K562 (cell line): Measurements from ENCODE around the gene CLEC19A.

ENCODE experiments used
- BRCA1 ChIP-seq, 2 experiments: fragments of 450-650 bp in 1 of 2; sonication (generic) in 1 of 2; formaldehyde crosslinking in 1 of 2; IDR thresholded peaks; 2 replicates each; pipeline versions ENCODE4 v1.5.0 to v1.6.1; 2017 to 2020; ENCODE audit warnings: mild to moderate bottlenecking in 1 of 2, missing genetic modification reagents in 1 of 2
- CTCF ChIP-seq, 3 experiments: IDR thresholded peaks in 2 of 3; conservative IDR thresholded peaks in 1 of 3; 2 replicates each; pipeline ENCODE4 v1.5.1; 2011 to 2012; ENCODE audit warnings: low read length in 3 of 3, mild to moderate bottlenecking in 3 of 3, control low read depth in 2 of 3, improper control_type of control experiment in 1 of 3, inconsistent platforms in 1 of 3, low read depth in 1 of 3, mixed read lengths in 1 of 3, moderate library complexity in 1 of 3; ENCODE audit not compliant: insufficient read depth in 2 of 3
- E2F6 ChIP-seq, 2 experiments: IDR thresholded peaks; 2 replicates each; pipeline ENCODE4 v1.6.1; 2011; ENCODE audit warnings: borderline replicate concordance in 1 of 2, control low read depth in 1 of 2, low read depth in 1 of 2, low read length in 1 of 2, mild to moderate bottlenecking in 1 of 2, mixed read lengths in 1 of 2, moderate library complexity in 1 of 2; ENCODE audit not compliant: insufficient read depth in 1 of 2, insufficient read length in 1 of 2, poor library complexity in 1 of 2, severe bottlenecking in 1 of 2; ENCODE audit errors: extremely low read depth in 1 of 2
- EP300 ChIP-seq: IDR thresholded peaks from 2 replicates; pipeline ENCODE4 v1.6.1; 2012; ENCODE audit warnings: low read length, improper control_type of control experiment
- FOXJ2 ChIP-seq: fragments of 200-800 bp; sonication (Bioruptor generic); IDR thresholded peaks from 2 replicates; pipeline ENCODE4 v1.6.1; 2016; ENCODE audit warnings: missing genetic modification characterization, missing compliant biosample characterization
- MED1 ChIP-seq: sonication (generic); formaldehyde crosslinking; IDR thresholded peaks from 2 replicates; pipeline ENCODE4 v1.8.1; 2023; ENCODE audit warnings: missing genetic modification reagents, borderline replicate concordance
- NFE2 ChIP-seq: IDR thresholded peaks from 2 replicates; pipeline ENCODE4 v1.6.1; 2014; ENCODE audit warnings: antibody characterized with exemption, low read depth
- NFIC ChIP-seq: fragments of 450-650 bp; IDR thresholded peaks from 2 replicates; pipeline ENCODE4 v1.6.1; 2017; ENCODE audit warnings: mild to moderate bottlenecking, inconsistent platforms
- POLR2A ChIP-seq: fragments of 450-650 bp; conservative IDR thresholded peaks from 2 replicates; pipeline ENCODE4 v1.6.1; 2016
- ZNF253 ChIP-seq: fragments of 250-450 bp; sonication (Bioruptor Pico); conservative IDR thresholded peaks from 2 replicates; pipeline ENCODE4 v1.6.1; 2021; ENCODE audit warnings: mild to moderate bottlenecking
- ZNF274 ChIP-seq: IDR thresholded peaks from 2 replicates; pipeline ENCODE4 v1.6.1; 2011; ENCODE audit warnings: low read depth, mild to moderate bottlenecking, low read length, moderate library complexity, borderline replicate concordance
- ZNF407 ChIP-seq: fragments of 450-650 bp; IDR thresholded peaks from 2 replicates; pipeline ENCODE4 v1.6.1; 2016; ENCODE audit warnings: low read depth
- TF ChIP-seq, protein P1 (sequence below): fragments of 450-650 bp; IDR thresholded peaks from 2 replicates; pipeline ENCODE4 v1.6.1; 2014; ENCODE audit warnings: low read depth, mild to moderate bottlenecking, moderate library complexity, borderline replicate concordance
- TF ChIP-seq, protein P2 (sequence below): sonication (generic); formaldehyde crosslinking; IDR thresholded peaks from 2 replicates; pipeline ENCODE4 v1.9.0; 2022; ENCODE audit warnings: mild to moderate bottlenecking, missing genetic modification reagents

DNA sequence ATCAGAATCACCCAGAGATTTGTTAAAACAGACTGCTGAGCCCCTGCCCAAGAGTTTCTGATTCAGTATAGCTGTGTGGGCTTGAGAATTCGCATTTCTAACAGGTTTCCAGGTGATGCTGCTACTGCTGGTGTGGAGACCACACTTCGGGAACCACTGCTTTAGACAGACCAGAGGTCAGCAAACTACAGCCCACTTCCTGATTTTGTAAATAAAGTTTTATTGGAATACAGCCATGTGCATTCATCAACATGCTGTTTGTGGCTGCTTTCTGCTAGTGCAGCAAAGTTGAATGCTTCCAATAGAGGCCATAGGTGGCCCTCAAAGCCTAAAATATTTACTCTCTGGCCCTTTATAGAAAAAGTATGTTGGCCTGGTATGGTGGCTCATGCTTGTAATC lies 32.6 kb upstream of the CLEC19A start:
- no peak for TF ChIP-seq POLR2A
- TF ChIP-seq, protein P1, sequence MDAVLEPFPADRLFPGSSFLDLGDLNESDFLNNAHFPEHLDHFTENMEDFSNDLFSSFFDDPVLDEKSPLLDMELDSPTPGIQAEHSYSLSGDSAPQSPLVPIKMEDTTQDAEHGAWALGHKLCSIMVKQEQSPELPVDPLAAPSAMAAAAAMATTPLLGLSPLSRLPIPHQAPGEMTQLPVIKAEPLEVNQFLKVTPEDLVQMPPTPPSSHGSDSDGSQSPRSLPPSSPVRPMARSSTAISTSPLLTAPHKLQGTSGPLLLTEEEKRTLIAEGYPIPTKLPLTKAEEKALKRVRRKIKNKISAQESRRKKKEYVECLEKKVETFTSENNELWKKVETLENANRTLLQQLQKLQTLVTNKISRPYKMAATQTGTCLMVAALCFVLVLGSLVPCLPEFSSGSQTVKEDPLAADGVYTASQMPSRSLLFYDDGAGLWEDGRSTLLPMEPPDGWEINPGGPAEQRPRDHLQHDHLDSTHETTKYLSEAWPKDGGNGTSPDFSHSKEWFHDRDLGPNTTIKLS: no peak
- TF ChIP-seq, protein P2, sequence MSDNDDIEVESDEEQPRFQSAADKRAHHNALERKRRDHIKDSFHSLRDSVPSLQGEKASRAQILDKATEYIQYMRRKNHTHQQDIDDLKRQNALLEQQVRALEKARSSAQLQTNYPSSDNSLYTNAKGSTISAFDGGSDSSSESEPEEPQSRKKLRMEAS (CRISPR knock-in tag): no peak
- no peak for TF ChIP-seq NFIC
- no peak for TF ChIP-seq BRCA1 (IDR thresholded peaks at IDR 0.05)
- no peak for TF ChIP-seq BRCA1 (CRISPR knock-in tag; IDR thresholded peaks at IDR 0.05)
- TF ChIP-seq ZNF407: no peak
- TF ChIP-seq EP300: no peak
- no peak for TF ChIP-seq MED1 (CRISPR knock-in tag)
- TF ChIP-seq CTCF (IDR thresholded peaks at IDR 0.05 in 2 of 3, conservative IDR thresholded peaks at IDR 0.05 in 1 of 3; ENCODE audit: insufficient read depth in 2 of 3, low read depth in 1 of 3, low read length in 3 of 3): no peak
- TF ChIP-seq ZNF253 (CRISPR knock-in tag): no peak
- no peak for TF ChIP-seq ZNF274
- no peak for TF ChIP-seq NFE2
- TF ChIP-seq E2F6 (IDR thresholded peaks at IDR 0.05; ENCODE audit: borderline replicate concordance in 1 of 2, extremely low read depth in 1 of 2, insufficient read depth in 1 of 2, insufficient read length in 1 of 2, low read depth in 1 of 2, low read length in 1 of 2, poor library complexity in 1 of 2, severe bottlenecking in 1 of 2): no peak
- no peak for TF ChIP-seq FOXJ2
